H9 (cell line): ENCODE results near the gene HLA-DOA. TPM values are rescaled to one million over a fixed set of nuclear protein-coding genes. Genes with fewer than 3 reads are reported as not detected.

Experiments used
- DNase-seq: peaks from one replicate; pipeline ENCODE4 v3.0.0-alpha.2; 2017
- H2AFZ ChIP-seq: one replicate; pipeline ENCODE4 v1.6.1; 2013; ENCODE audit warnings: mild to moderate bottlenecking, low read length, control low read depth, moderate library complexity
- H2AK5ac ChIP-seq: 2 replicates; pipeline ENCODE4 v1.6.1; 2013; ENCODE audit warnings: low read length, control low read depth, mixed read lengths; ENCODE audit not compliant: insufficient read length
- H2BK120ac ChIP-seq: one replicate; pipeline ENCODE4 v1.6.1; 2013; ENCODE audit warnings: low read depth, mild to moderate bottlenecking, low read length, control low read depth, inconsistent platforms; ENCODE audit not compliant: poor library complexity, severe bottlenecking
- H2BK12ac ChIP-seq: 2 replicates; pipeline ENCODE4 v1.6.1; 2013; ENCODE audit warnings: low read length, control low read depth, mixed read lengths, low read depth; ENCODE audit not compliant: insufficient read length
- H2BK15ac ChIP-seq: 2 replicates; pipeline ENCODE4 v1.6.1; 2013; ENCODE audit warnings: low read depth, low read length, control low read depth
- H2BK20ac ChIP-seq: one replicate; pipeline ENCODE4 v1.6.1; 2013; ENCODE audit warnings: low read depth, mild to moderate bottlenecking, low read length, control low read depth, inconsistent platforms; ENCODE audit not compliant: poor library complexity, severe bottlenecking
- H2BK5ac ChIP-seq: 2 replicates; pipeline ENCODE4 v1.6.1; 2013; ENCODE audit warnings: low read length, control low read depth, mixed read lengths; ENCODE audit not compliant: insufficient read length
- H3K14ac ChIP-seq: 2 replicates; pipeline ENCODE4 v1.6.1; 2013; ENCODE audit warnings: low read length, control low read depth; ENCODE audit not compliant: insufficient read depth
- H3K18ac ChIP-seq: 2 replicates; pipeline ENCODE4 v1.6.1; 2013; ENCODE audit warnings: low read depth, mild to moderate bottlenecking, mixed read lengths, low read length, control low read depth; ENCODE audit not compliant: insufficient read length
- H3K23ac ChIP-seq: 2 replicates; pipeline ENCODE4 v1.6.1; 2013; ENCODE audit warnings: low read length, control low read depth, mixed read lengths, low read depth; ENCODE audit not compliant: insufficient read length
- H3K23me2 ChIP-seq: 2 replicates; pipeline ENCODE4 v1.6.1; 2013; ENCODE audit warnings: low read depth, mild to moderate bottlenecking, mixed read lengths, low read length, control low read depth; ENCODE audit not compliant: insufficient read length, poor library complexity, severe bottlenecking
- H3K27ac ChIP-seq: 2 replicates; pipeline ENCODE4 v1.5.1; 2013; ENCODE audit warnings: low read length, control low read depth, mixed read lengths, low read depth; ENCODE audit not compliant: insufficient read length
- H3K27me3 ChIP-seq: 2 replicates; pipeline ENCODE4 v1.6.1; 2013; ENCODE audit warnings: low read length, control low read depth, inconsistent platforms; ENCODE audit not compliant: insufficient read depth
- H3K4ac ChIP-seq: 2 replicates; pipeline ENCODE4 v1.6.1; 2013; ENCODE audit warnings: low read depth, mild to moderate bottlenecking, control low read depth, inconsistent platforms, low read length, moderate library complexity
- H3K4me1 ChIP-seq: 2 replicates; pipeline ENCODE4 v1.6.1; 2013; ENCODE audit warnings: low read length, control low read depth, inconsistent platforms; ENCODE audit not compliant: insufficient read depth
- H3K4me2 ChIP-seq: 2 replicates; pipeline ENCODE4 v1.6.1; 2013; ENCODE audit warnings: low read length, control low read depth, mixed read lengths; ENCODE audit not compliant: insufficient read length, insufficient read depth
- H3K56ac ChIP-seq: 2 replicates; pipeline ENCODE4 v1.6.1; 2013; ENCODE audit warnings: low read depth, mild to moderate bottlenecking, mixed read lengths, low read length, control low read depth; ENCODE audit not compliant: insufficient read length
- H3K79me1 ChIP-seq: 2 replicates; pipeline ENCODE4 v1.6.1; 2013; ENCODE audit warnings: low read depth, mild to moderate bottlenecking, moderate library complexity, low read length, control low read depth, inconsistent platforms; ENCODE audit not compliant: insufficient read depth, poor library complexity, severe bottlenecking
- H3K79me2 ChIP-seq: 2 replicates; pipeline ENCODE4 v1.6.1; 2013; ENCODE audit warnings: low read length, control low read depth, inconsistent platforms; ENCODE audit not compliant: insufficient read depth
- H3K9ac ChIP-seq: 2 replicates; pipeline ENCODE4 v1.6.1; 2013; ENCODE audit warnings: low read length, control low read depth, mixed read lengths; ENCODE audit not compliant: insufficient read length; ENCODE audit errors: extremely low read depth
- H3K9me3 ChIP-seq: one replicate; pipeline ENCODE4 v1.6.1; 2013; ENCODE audit warnings: low read depth, low read length, inconsistent platforms; ENCODE audit not compliant: control insufficient read depth
- H3T11ph ChIP-seq: one replicate; pipeline ENCODE4 v1.6.1; 2013; ENCODE audit warnings: mild to moderate bottlenecking, low read length, control low read depth, inconsistent platforms
- H4K20me1 ChIP-seq: one replicate; pipeline ENCODE4 v1.6.1; 2013; ENCODE audit not compliant: control insufficient read depth, insufficient read length, insufficient read depth
- H4K5ac ChIP-seq: 2 replicates; pipeline ENCODE4 v1.6.1; 2013; ENCODE audit warnings: low read depth, mild to moderate bottlenecking, mixed read lengths, low read length, control low read depth; ENCODE audit not compliant: insufficient read length
- H4K8ac ChIP-seq: replicated peaks from 2 replicates; pipeline ENCODE4 v1.6.1; 2013; ENCODE audit warnings: low read length, control low read depth, mixed read lengths, low read depth; ENCODE audit not compliant: insufficient read length
- H4K91ac ChIP-seq: 2 replicates; pipeline ENCODE4 v1.6.1; 2013; ENCODE audit warnings: low read depth, mild to moderate bottlenecking, moderate library complexity, mixed read lengths, low read length, control low read depth; ENCODE audit not compliant: insufficient read length
- H3K27ac Mint-ChIP-seq, 3 experiments: 2 replicates in 2 of 3; 3 replicates in 1 of 3; pipeline ENCODE4 v1.8.0; 2020 to 2021; ENCODE audit warnings: mixed read lengths in 3 of 3, mild to moderate bottlenecking in 1 of 3, moderate library complexity in 1 of 3
- H3K27me3 Mint-ChIP-seq: 2 replicates; pipeline ENCODE4 v1.8.0; 2021; ENCODE audit warnings: low read depth, mild to moderate bottlenecking, moderate library complexity, mixed read lengths
- H3K36me3 Mint-ChIP-seq, 3 experiments: 2 replicates in 2 of 3; 3 replicates in 1 of 3; pipeline ENCODE4 v1.8.0; 2020 to 2021; ENCODE audit warnings: low read depth in 3 of 3, mixed read lengths in 3 of 3; ENCODE audit not compliant: insufficient read depth in 1 of 3
- H3K4me1 Mint-ChIP-seq, 2 experiments: 2 replicates each; pipeline ENCODE4 v1.8.0; 2020; ENCODE audit warnings: mixed read lengths in 2 of 2
- H3K4me3 Mint-ChIP-seq, 2 experiments: 2 replicates in 1 of 2; 3 replicates in 1 of 2; pipeline ENCODE4 v1.8.0; 2020 to 2021; ENCODE audit warnings: mild to moderate bottlenecking in 2 of 2, mixed read lengths in 2 of 2, moderate library complexity in 1 of 2
- H3K9me3 Mint-ChIP-seq, 2 experiments: 2 replicates in 1 of 2; 3 replicates in 1 of 2; pipeline ENCODE4 v1.8.0; 2020; ENCODE audit warnings: mild to moderate bottlenecking in 2 of 2, mixed read lengths in 2 of 2, moderate library complexity in 1 of 2
- CTCF ChIP-seq: fragments of 200-600 bp; sonication (generic); conservative IDR thresholded peaks from 3 replicates; pipeline ENCODE4 v1.8.0; 2021; ENCODE audit warnings: antibody characterized with exemption, mild to moderate bottlenecking
- WGBS: extraction: QIAGEN DNeasy Blood & Tissue Kit; methylation state at CpG from one replicate; pipeline ENCODE4 v1.1.7; 2013; ENCODE audit warnings: missing lambda C conversion rate, low lambda C conversion rate, mixed read lengths; ENCODE audit not compliant: insufficient read length; ENCODE audit errors: extremely low coverage; 5-methylcytosine and 5-hydroxymethylcytosine counted together
- total RNA-seq: library from RNA; stranded (reverse); gene quantifications from 2 replicates; pipeline ENCODE4 v1.2.1, GENCODE V29; 2021

Gene HLA-DOA
- total RNA-seq, 1 experiment from 2014 or later, result 15.6 TPM

DNA sequence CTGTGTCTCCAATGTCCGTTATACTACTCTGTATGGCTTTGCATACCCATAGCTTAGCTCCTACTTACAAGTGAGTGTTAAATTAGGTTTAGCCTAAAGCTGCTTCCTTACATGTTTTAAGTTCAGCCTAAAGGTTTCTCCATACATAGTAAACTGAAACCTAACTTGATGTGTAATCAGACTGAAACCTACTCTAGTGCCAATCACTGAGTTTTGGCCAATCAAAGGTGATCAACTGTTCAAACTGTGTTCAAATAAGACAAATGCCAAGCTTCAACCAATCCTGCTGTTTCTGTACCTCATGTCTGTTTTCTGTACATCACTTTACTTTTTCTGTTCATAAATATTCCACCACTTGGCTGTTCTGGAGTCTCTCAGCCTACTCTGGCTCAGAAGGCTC is 20.0 kb downstream of the HLA-DOA start:
- Histone ChIP-seq H2AK5ac (no peak overlapping the region), H3K18ac (no peak overlapping the region), H2AFZ (no peak overlapping the region), H3K4me1 (peaks cover 4% of the 10 kb centered on the region; the same call in 1 of the 2 replicates), H3K56ac (no peak overlapping the region), H3K9me3 (no peaks in the 10 kb centered on the region), H3K4ac (no peak overlapping the region), H2BK20ac (no peak overlapping the region), H3K23me2 (no peaks in the 10 kb centered on the region), H3K79me1 (no peaks in the 10 kb centered on the region), H3T11ph (no peak overlapping the region), H3K4me2 (no peak overlapping the region), H3K9ac (no peak overlapping the region), H4K5ac (no peak overlapping the region), H3K27ac (no peak overlapping the region), H3K23ac (no peak overlapping the region), H3K27me3 (no peaks in the 10 kb centered on the region), H2BK5ac (no peak overlapping the region), H2BK12ac (no peak overlapping the region), H3K14ac (no peak overlapping the region), H4K8ac (no peak overlapping the region), H4K91ac (no peak overlapping the region), H2BK15ac (no peak overlapping the region), H4K20me1 (no peaks in the 10 kb centered on the region), H2BK120ac (no peak overlapping the region), H3K79me2 (no peaks in the 10 kb centered on the region)
- no peaks in the 10 kb centered on the region for H3K36me3 Mint-ChIP-seq
- TF ChIP-seq CTCF, result no peak
- no peaks in the 10 kb centered on the region; a peak in 2 of 5 replicates for H3K9me3 Mint-ChIP-seq
- peaks cover 10% of the 10 kb centered on the region for H3K27me3 Mint-ChIP-seq
- no peak overlapping the region for H3K27ac Mint-ChIP-seq
- H3K4me1 Mint-ChIP-seq, result peaks cover 11 to 13% of the 10 kb centered on the region in 2 experiments
- WGBS, result no CpG with 5 or more reads among the region's 1 CpG
- no peak for DNase-seq
- no peak overlapping the region for H3K4me3 Mint-ChIP-seq
